MM.1S (cell line): Measurements from ENCODE around the gene LAMP1.

Source experiments
- CTCF ChIP-seq: fragments of 300-600 bp; sonication (generic); IDR thresholded peaks from 2 replicates; pipeline ENCODE4 v1.5.1; 2016; ENCODE audit warnings: antibody characterized with exemption, low read length, mixed read lengths
- EZH2 ChIP-seq: fragments of 300-600 bp; sonication (generic); optimal IDR thresholded peaks from 2 replicates; pipeline ENCODE3; 2017; ENCODE audit warnings: low read depth, mild to moderate bottlenecking, antibody characterized with exemption, low read length, mixed read lengths

- TF ChIP-seq CTCF (no peak), EZH2 (no peak)
Measured at GRCh38 chr13:113332615-113333014, 35.6 kb downstream of the LAMP1 start.
